AG09319 (cell line): ENCODE data around the gene GJB1.
A peak's percentile ranks its signal among the peaks of the same experiment; 100 is the strongest.

ENCODE experiments used
- DNase-seq: peaks from one replicate; pipeline ENCODE4 v3.0.0-alpha.2; 2010; ENCODE audit warnings: low read depth; ENCODE audit errors: extremely low read depth
- TF ChIP-seq, protein P1 (sequence below): IDR thresholded peaks from 2 replicates; pipeline ENCODE4 v1.5.1; 2011; ENCODE audit warnings: low read depth, mild to moderate bottlenecking, inconsistent platforms, low read length, moderate library complexity

The GJB1 gene

DNA sequence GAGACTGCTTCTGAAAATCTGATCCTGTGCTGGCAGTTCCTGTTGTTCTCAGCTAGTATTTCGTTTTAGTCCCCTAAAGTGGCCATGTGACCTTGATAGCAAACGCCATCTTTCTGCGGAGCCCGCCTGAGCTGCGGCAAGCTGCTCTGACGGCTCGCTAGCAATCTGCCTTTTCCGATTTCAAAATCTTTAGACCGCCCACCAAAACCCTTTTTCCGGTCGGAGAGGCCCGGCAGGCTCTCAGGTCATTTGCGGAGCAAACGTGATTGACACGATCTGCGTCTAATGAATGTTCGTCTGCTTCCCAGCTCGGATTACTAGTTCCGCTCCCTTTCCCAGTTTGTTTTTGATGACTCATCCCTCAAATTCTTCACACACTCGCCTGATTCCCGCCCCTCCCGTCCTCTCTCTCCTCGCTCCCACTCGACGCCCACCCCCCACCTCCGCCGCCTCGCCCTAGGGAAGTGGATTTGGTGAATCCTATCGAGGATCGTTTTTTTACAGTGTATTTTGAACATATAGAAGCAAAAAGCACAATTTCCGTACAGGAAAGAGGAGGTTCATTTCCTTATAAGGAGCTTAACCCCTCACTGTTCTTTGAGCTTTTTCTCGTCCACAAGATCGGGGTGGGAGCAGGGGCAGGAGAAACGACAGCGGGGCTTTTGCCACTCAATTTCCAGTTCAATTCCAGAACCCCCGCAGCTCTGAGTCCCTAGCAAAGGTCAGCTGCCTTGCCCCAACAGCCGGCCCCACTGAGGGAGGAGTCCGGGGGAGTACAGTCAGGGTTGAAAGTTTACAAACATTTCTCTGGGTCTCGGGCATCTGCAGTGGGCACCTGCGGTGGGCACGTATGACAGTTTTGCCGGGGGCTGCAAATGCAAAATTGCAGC is 40.9 kb upstream of the GJB1 start:
- DNase-seq: peak; percentile 90
- TF ChIP-seq, protein P1, sequence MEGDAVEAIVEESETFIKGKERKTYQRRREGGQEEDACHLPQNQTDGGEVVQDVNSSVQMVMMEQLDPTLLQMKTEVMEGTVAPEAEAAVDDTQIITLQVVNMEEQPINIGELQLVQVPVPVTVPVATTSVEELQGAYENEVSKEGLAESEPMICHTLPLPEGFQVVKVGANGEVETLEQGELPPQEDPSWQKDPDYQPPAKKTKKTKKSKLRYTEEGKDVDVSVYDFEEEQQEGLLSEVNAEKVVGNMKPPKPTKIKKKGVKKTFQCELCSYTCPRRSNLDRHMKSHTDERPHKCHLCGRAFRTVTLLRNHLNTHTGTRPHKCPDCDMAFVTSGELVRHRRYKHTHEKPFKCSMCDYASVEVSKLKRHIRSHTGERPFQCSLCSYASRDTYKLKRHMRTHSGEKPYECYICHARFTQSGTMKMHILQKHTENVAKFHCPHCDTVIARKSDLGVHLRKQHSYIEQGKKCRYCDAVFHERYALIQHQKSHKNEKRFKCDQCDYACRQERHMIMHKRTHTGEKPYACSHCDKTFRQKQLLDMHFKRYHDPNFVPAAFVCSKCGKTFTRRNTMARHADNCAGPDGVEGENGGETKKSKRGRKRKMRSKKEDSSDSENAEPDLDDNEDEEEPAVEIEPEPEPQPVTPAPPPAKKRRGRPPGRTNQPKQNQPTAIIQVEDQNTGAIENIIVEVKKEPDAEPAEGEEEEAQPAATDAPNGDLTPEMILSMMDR: no peak

DNA sequence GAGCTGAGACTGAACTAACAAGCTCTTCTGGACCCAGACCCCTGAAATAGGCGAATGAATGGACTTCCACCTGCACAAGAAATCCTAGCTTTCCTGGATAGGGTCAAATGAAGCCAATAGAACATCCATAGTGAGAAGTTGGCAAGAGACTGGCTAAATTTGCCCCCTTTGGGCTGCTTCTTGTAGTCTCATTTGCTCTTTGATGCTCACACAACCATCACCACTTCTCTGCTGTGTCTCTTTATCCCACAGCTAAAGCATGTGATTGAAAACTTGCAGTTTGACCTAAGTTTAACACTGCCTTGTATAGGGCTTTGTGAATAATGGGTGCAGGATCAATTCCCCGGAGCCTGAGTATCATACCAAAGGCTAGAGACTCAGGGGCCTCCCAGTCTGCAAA is 40.2 kb upstream of the GJB1 start:
- no peak for DNase-seq
- TF ChIP-seq, protein P1: no peak

DNA sequence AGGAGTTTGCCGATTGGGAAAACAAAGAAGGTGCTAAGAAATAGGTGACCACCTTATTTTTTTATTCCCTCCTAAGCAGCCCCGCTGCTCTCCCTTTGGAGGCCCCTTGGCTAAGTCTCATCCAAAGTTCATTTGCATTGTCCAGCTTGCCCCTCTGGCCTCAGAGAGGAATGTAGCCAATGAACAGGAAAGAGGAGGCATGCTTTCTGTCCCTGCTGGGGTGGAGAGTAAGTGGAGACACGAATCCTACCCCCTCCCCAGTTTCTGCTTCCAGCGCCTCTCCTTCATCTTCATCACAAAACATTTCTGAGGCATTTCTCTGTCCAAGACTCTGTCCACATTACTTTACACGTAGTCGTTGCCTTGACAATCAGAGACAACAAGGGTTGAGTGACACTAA is 39.7 kb upstream of the GJB1 start:
- TF ChIP-seq, protein P1: no peak
- no peak for DNase-seq

DNA sequence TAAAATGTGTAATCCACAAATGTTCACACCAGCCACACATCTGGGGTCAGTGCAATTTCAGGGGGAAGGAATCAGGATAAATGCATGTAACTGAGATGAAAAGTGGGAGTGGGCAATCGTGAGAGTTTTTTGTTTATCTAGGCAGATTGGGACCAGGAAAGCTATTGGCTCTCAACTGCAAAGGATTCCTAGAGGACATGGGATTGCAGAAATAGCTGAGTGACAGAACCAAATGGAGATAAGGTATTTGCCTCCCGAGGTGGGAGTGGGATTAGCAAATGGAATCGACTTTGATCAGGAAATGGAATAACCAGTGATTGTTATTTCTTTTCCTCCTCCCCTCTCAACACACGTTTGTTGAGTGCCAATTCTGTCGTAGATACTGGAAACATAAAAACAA is 38.9 kb upstream of the GJB1 start:
- DNase-seq: no peak
- TF ChIP-seq, protein P1: no peak

DNA sequence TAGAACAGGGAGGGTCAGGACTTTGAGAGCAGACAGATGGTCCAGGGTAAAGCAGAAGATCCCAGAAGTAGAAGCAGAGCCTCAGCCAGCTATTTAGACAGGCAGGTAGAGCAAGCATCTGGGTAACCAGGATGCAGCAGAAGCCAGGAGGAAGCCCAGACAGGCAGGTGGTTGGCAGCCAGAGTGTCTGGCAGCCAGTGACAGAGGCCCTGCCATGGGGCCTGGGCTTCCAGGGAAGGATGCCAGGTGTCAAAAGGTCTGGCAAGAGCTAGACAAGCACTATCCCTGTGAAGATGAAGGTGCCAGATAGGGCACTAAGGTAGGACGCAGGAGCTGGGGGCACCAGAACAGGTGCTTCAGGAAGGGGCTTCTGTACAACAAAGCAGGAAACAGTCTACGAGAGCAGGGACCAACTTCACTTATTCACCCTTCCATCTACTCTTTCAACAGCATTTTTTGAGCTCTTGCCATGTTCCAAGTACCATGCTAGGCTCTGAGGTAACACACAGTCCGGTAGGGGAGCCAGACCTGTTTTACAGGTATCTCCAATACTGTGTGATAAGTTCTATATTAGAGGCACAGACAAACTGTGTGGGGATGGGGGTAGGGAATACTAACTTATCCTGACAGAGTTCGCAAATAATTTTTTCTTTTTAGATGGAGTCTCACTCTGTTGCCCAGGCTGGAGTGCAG is 38.1 kb upstream of the GJB1 start:
- DNase-seq: no peak
- TF ChIP-seq, protein P1: no peak

DNA sequence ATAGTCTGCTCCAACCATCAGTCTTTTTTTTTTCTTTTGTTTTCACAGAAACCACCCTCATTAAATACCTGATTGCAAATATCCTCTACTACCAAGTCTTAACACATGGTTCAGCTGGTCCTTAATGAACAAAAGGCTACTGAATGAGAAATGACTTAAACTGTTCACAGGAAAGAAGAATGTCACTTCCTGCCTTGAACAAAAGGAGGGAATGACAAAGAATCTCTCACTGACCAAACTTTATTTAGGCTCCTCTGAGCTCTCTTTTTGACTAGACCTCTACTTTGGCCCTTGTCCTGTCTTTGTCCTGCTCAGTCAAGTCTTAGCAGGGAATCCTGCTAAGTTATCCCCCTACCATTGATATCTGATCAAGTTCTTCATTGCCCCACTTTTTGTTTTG is 31.8 kb upstream of the GJB1 start:
- no peak for DNase-seq
- TF ChIP-seq, protein P1: no peak
